ENCODE data around the gene ILF2.
"Not testable (repeated sequence)": the region's sequence is repeated elsewhere in the genome, so short reads cannot be mapped to it uniquely, and the experiment has no call there.

Gene ILF2

DNA sequence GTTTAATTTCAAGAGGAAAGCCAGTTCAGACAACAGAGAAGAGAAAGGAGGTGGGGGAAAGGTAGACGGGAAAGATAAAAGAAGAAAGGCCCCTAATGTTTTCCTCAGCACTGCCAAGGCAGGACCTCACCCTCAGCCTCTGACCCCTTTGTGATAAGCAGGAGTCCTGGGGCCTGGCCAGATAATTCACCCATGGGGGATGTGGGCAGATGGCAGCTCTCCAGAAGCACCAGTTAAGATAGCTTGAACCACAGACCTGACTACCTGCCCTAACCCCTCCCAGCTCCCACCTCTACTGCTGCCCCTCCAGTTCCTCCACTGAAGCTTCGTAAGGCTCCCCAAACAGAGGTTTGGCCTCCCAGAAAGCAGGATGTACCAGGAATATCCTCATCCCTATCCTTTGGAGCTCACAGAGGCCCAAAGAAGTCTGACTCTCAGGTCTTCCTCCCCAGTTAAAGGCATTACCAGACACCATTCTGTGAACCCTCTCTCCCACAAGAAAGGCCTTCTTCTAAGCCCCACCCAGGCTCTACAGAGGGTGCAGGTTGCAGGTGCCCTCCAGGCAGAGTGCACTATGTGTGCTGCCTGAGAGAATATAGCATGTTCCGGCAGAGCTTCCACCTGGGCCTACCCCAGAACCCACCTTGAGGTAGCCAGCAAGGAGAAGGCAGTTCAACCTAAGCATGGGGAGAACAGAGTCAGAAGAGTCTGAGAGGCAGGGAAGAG, 21.5 kb downstream of the ILF2 start:
- no peak for DNase-seq (ENCODE audit: low spot score)

DNA sequence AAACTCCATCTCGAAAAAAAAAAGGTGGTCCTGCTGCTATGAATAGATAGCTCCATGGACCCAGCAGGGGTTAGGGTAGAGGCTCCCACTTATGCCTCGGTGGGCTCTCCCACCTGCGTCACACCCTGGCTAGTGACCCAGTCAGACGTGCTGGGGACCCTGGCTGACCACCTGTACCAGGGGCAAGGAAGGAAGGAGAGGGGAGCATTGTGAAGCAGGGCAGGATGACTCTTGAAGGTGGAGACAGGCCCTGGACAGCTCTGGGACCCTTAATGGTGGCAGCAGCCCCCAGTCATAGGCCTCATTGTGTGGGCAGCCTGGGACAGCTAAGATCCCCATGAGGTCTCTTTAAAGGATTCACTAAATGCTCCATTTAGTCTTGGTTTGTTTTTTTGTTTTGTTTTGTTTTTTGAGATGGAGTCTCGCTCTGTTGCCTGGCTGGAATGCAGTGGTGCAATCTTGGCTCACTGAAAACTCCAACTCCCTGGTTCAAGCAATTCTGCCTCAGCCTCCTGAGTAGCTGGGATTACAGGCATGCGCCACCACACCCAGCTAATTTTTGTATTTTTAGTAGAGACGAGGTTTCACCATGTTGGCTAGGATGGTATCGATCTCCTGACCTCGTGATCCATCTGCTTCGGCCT, 22.7 kb downstream of the ILF2 start:
- no peak for DNase-seq (ENCODE audit: low spot score)

DNA sequence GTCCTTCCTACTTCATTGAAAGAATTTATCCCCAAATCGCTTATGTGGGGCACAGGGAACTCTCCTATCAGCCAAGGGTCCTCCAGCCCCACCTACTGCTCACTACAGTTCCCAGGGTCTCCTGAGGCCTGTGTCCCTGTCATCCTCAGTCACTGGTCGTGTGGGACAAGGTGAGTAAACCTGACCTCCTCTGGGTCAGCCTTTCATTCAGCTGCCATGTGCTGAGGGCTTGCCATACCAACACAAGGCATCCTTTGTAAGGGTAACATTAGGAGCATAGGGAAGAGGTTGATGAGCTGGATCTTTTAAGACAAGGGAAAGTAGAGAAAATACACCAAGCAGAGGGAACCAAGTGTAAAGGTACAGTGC, 23.5 kb downstream of the ILF2 start:
- DNase-seq (ENCODE audit: low spot score): no peak

DNA sequence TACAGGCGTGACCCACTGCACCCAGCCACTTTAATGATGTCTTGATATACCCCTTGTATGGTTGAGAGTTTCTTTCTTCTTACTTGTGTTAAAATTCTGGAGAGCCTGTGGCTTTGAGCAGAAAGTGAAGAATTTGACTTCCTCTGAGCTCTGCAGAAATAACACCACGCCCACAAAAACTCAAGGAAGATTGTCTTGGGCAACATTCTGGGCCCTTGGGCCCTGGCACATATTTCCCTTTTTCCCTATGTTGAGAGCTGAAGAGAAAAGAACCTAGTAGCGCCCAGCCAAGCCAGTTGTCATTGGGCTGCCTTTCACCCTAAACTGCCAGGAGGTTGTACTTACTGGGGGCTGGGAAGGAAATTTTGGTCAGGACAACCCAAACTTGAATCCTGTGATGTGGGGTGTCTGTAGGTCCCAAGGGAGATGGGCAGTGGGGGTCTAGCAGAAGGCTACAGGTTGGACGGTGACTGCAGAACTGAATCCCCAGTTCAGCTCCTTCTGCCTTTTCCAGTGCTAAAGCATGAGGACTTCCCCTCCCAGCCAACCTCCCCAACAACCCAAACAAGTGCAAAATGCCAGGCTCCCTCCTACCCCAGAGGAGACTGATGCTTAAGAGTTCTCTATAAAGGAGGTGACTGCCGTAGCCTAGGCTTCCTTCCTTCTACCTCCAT, 24.0 kb downstream of the ILF2 start:
- no peak for DNase-seq (ENCODE audit: low spot score)

DNA sequence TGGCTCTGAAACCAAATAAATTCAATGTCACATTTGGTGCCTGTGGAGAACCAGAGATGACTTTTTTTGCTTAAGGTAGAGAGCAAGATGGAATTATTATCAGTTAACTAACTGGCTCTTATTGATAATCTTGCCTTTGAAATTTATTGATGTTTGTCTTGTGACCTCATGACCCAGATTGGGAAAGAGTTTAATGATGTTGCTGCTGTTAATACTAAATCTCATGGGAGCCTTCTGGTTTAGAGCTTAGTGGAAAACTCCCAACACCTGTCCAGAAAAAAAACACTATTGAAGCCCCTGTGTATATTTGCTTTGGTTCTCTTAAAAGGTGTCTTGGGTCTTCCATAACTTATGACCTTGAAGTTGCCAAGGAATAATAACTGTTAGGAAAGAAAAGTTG, 27.0 kb downstream of the ILF2 start:
- DNase-seq (ENCODE audit: low spot score): no peak

DNA sequence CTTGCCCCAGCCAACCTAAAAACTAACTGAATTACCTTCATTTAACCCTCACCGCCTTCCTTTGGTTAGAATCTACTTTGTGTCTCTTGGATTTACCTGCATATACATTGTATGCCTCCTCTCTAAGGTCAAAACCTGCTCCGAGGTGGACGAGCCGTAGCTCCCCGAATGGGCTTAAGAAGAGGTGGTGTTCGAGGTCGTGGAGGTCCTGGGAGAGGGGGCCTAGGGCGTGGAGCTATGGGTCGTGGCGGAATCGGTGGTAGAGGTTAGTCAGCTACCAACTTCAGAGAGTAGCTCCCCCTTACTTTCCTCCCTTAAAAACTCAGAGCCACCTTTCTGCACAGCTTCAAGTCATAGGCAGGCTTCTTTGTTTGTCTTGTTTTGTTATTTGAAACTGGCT, 27.7 kb downstream of the ILF2 start:
- no peak for DNase-seq (ENCODE audit: low spot score)

DNA sequence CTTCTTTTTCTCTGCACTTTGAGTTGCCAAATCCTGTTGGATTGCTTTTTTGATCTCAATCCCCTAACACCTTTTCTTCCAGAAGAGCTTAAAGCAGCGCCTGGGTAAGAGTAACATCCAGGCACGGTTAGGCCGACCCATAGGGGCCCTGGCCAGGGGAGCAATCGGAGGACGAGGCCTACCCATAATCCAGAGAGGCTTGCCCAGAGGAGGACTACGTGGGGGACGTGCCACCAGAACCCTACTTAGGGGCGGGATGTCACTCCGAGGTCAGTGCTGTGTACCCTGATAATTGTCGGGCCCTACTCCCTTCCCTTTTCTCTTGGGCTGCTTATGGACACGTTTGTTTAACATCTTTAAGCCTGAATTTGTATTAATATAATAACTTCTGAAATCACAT, 28.6 kb downstream of the ILF2 start:
- no peak for DNase-seq (ENCODE audit: low spot score)

DNA sequence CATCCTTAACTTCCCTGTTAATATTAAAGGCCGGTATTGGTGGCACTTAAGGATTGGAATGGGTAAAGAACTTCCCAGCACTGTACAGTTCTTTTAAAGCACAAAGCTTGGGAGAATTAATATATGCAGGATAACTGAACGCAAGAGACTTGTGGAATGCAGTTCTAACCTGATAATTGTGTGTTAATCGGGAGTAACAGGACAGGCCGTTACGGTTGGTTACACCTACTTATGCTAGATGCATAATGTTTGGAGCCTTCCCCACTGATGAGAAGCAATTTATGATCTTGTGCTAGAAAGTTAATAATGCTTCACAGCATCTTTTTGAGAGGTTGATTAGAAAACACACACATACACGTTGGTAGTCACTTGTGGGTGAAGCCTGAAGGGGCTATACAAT, 29.9 kb downstream of the ILF2 start:
- DNase-seq (ENCODE audit: low spot score): no peak

DNA sequence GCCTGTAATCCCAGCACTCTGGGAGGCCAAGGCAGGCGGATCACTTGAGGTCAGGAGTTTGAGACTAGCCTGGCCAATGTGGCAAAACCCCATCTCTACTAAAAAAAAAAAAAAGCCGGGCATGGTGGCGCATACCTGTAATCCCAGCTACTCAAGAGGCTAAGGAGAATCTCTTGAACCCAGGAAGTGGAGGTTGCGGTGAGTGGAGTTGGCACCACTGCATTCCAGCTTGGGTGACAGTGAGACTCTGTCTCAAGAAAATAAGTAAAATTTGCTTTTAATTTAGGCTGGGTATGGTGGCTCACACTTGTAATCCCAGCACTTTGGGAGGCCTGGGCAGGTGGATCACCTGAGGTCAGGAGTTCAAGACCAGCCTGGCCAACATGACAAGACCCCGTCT, 30.6 kb downstream of the ILF2 start:
- not testable (repeated sequence) for DNase-seq (ENCODE audit: low spot score)

DNA sequence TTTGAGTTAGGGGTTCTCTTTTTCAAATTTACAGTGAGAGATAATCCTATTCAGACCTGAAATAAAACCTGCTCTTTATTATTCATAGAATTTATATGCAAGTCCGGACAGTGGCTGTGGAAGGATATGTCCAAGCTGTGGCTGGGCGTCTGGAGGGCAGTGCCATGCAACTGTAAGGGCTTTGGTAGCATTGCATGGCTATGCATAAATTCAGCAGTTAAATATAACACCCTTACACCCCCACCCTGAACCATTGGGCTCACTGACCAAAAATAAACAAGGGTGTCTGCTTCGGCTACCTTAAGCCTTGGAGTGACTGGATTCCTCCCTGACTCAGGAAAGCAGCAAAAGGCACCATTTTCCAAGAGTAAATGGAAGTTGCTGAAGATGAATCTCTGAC, 31.5 kb downstream of the ILF2 start:
- no peak for DNase-seq (ENCODE audit: low spot score)

DNA sequence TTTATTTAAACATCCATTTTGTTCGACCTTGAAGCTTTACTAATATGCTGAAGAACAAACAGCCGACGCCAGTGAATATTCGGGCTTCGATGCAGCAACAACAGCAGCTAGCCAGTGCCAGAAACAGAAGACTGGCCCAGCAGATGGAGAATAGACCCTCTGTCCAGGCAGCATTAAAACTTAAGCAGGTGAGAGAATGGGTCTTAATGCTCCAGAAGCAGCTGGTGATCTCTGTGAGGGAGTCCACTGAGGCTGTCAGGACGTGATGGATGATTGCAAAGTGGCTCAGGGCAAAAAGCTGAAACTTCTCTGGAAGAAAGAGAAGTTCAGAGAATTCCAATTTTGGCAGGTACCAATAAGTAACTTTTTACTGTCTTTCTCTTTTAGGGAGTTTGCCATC, 32.5 kb downstream of the ILF2 start:
- no peak for DNase-seq (ENCODE audit: low spot score)

DNA sequence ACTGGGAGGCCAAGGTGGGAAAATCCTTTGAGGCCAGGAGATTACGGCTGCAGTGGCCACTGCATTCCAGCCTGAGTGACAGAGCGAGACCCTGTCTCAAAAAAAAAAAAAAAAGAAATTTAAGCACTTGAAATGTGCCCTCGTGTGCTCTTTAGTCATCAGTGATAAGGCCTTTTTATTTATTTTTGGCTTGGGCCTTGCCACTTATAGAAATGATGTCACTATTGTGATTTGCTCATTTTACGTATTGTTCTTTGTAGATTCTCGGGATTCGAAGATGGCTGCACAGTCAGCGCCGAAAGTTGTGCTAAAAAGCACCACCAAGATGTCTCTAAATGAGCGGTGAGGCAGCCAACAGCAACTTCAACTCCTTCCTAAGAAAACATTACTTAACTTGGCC, 34.5 kb downstream of the ILF2 start:
- DNase-seq (ENCODE audit: low spot score): no peak

DNA sequence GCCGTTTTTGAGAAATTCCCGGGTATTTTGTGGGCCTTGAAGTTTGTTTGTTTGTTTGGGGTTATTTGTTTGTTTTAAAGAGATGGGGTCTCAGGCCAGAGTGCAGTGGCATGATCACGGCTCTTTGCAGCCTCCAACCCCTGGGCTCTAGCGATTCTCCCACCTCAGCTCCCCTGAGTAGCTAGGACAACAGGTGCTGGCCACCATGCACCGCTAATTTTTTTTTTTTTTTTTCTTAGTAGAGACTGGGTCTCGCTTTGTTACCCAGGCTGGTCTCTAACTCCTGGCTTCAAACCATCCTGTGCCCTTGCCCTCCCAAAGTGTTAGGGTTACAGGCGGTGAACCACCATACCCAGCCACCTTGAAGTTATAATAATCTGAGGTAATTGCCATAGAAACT, 34.9 kb downstream of the ILF2 start:
- no peak for DNase-seq (ENCODE audit: low spot score)

DNA sequence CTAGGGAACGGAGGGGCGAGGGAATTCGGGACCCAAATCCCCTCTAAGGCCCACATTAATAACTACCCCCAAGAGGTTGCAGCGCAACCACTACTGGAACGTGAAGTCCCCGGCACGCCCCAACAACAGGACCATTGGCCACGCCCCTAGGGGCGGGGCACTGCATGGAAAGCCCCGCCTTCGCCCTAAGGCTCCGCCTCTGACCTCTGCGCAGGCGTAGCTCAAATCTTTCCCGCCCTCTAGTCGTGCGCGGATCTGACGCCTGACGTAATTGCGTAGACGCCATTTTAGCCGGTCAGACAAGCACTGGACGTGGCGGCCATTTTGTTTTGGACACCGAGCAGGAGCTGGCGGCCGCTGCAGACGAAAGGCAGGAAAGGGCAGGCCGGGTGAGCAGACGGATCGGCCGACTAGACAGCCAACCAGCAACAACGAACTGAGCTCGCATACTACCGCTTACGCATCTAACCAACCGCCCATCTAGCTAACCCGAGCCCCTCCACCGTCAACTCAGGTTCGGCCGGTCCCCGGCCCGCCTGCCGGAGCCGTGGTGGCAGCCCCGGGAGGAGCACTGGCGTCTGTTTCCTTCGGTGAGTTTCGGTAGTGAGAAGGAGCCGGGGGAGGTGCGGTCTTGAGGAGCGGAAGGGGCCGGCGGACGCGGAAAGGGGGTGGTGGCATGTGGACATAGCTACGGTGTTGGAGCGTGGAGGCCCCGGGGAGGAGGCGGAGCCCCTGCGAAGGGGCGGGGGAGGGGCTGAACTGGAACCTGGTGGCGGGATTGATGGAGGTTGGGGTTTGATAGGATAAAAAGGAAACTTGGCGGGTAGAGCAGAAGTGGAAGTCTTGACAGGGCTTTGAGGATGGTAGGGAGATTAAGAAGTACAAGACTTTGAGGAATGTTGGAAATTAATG, 36.8 kb downstream of the ILF2 start, which contains the start of gene CHTOP:
Gene CHTOP (plus strand): TSS at position 313 of the 912 bp plus-strand sequence. CDS start 2,523 bp downstream, outside the sequence.
- DNase-seq (ENCODE audit: low spot score): peak; percentile 95

DNA sequence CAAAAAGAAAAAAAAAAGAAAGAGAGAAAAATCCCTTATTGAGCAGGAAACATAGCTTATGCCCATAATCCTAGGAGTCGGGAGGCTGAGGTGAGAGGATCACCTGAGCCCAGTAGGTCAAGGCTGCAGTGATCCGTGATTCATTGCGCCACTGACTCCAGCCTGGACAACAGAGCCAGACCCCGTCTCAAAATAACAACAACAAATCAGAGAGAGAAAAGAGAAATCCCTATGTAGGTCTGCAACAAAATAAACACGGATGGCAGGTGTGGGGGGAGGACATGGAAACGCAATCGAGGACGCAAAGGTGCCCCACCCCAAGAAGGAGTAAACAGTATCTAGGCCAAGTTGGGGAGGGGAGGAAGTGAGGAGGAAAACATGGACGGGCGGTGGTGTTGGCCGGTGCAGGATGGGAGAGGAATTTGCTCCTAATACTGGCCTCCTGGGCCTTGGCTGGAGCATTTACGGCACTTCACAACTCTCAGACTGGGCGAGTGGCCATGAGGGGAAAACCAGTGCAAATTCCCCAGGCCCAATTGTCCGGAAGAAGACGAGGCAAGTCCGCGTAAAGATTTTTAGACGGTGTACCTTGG, 37.5 kb downstream of the ILF2 start:
- no peak for DNase-seq (ENCODE audit: low spot score)

DNA sequence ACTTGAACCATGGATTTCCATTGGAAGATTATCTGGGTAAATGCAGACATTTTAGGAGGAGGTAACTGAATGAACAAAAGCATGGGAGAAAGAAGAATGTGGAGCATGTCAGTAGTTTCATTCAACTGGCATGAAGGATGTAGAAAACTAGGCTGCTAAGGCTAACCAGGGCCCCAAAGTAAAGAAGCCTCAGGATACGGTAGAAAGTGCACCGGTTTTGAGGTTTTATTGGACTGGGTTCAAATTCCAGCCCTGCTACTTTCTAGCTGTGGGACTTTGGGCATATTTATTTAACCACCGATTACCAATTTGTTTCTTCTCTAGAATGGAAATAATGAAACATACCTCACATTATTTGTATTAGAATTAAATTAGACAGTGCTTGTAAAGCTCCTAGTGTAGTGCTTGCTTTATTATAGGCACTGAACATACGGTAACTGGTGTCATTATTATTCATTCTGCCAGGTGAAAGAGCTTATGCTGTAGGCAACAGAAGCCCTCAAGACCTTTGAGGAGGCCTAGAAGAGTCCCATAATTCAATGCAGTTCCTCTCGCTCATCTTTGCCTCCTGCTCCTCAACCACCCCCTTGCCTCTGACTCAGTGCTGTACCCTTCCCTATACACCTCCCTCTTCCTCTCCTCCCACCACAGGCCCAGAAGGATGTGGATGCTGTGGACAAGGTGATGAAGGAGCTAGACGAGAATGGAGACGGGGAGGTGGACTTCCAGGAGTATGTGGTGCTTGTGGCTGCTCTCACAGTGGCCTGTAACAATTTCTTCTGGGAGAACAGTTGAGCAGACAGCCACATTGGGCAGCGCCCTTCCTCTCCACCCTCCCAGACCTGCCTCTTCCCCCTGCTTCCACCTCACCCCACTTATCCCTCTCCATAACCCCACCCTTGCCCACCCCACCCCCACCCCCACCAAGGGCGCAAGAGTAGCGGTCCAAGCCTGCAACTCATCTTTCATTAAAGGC, 39.5 kb downstream of the ILF2 start:
- no peak for DNase-seq (ENCODE audit: low spot score)

DNA sequence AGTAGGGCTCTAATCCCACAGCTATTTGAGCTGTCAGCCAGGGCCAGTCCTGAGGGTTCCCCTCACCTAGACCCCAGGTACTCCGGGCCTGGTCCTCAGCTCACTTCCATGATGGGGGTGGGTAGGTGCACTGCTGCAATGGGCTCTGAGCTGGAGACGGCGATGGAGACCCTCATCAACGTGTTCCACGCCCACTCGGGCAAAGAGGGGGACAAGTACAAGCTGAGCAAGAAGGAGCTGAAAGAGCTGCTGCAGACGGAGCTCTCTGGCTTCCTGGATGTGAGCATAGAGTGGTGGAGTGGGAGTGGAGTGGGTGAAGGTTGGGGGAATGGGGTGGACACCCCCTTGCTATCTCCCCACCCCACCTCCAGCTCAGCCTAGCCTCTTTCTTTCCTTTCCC, 40.4 kb downstream of the ILF2 start:
- DNase-seq (ENCODE audit: low spot score): no peak

DNA sequence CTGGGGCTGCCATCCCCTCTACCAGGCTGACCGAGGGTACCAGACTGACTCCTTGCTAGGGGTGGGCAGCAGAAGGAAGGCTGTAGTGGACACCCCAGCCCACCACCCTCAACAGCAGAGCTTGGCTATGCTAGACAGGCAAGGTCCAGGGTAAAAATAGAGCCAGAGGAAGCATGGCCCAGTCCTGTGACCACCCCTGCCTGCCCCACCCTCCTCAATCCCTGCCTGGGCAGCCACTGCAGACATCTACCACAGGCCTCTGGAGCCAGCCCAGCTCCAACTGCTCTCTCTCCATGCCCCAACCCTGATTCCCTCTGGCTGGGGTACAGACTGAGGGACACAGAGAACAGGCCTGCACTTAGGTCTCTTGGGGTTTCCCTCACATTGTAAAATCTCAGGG, 40.8 kb downstream of the ILF2 start:
- DNase-seq (ENCODE audit: low spot score): no peak

DNA sequence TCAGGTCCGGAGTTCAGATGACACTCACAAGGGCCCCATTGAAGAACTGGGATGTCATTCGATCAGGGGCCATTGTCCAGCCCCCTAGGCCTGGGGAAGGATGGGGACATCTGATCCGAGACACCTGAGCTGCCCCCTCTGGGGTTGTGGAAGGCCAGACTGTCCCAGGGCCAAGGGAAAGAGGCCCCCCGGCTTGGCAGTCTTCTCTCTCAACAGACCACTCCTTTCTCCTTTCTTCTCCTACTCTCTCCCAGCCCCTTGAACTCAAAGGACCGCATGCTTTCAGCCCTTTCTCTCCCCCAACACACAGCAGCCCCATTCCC, 41.5 kb downstream of the ILF2 start:
- no peak for DNase-seq (ENCODE audit: low spot score)

DNA sequence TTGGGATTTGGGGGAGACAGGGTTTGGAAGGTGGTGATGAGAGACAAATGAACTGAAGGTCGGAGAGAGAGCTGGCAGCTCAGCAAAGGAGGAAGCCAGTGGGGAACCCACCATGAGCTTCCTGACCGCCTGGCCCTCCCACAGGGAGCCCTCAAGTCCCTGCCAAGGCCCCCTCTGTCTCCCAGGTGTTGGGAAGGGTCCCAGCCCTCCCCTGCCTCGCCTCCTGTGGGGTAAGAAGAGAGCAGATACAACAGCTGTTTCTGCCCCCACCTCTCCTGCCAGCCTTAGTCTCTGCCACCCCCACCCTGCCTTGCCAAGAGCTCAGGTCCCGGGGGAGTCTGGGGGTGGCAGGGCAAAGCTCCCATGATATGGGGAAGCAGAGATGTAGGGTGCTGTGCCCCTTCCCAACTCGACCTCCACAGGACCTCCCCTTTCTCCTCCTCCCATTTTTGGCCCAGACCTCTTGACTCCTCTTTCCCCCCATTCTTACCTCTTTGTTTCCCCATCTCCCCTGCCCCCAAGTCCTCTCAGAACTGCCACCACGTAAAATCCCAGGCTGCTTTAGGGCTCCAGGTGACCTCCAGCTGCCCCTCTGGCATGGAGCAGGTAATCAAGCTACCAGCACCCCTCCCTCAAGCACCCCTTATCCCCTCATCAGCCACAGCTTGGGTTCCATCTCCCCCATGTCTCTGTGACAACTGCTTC, 42.0 kb downstream of the ILF2 start:
- DNase-seq (ENCODE audit: low spot score): no peak

Measured in iPS-NIHi11 (cell line).